Measurements from ENCODE around the gene SLC26A8.

The SLC26A8 gene

DNA sequence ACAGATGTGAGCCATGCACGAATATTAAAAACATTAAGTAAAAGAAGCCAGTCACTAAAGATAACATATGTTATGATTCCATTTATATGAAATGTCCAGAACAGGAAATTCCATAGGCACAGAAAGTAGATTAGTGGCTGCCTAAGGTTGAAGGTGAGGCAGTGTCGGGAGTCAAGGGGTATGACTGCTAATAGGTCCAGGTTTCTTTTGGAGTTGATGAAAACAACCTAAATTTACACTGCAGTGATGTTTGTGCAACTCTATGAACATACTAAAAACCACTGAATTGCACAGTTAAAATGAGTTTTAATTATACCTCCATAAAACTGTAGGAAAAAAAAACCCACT lies 118.0 kb downstream of the SLC26A8 start:
- no peak for DNase-seq

DNA sequence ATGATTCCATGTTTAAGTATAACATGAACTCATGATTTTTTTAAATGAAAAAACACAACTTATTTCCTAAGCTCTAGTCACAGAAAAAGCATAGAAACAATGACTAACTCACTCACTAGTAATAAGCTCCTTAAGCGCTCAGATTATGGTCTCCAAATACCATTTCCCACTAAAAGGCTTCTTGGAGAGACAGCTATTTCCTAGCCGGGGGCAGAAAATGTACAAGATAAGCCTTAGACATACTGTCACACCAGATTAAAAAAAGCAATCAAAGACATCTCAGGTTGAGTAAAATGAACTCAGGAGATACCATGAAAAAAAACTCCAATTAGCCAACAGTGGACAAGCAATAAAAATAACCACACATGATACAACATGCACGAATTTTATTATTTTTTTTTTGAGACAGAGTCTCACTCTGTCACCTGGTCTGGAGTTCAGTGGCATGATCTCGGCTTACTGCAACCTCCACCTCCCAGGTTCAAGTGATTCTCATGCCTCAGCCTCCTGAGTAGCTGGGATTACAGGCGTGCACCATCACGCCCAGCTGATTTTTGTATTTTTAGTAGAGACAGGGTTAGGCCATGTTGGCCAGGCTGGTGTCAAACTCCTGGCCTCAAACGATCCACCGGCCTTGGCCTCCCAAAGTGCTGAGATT lies 118.5 kb downstream of the SLC26A8 start:
- DNase-seq: no peak

DNA sequence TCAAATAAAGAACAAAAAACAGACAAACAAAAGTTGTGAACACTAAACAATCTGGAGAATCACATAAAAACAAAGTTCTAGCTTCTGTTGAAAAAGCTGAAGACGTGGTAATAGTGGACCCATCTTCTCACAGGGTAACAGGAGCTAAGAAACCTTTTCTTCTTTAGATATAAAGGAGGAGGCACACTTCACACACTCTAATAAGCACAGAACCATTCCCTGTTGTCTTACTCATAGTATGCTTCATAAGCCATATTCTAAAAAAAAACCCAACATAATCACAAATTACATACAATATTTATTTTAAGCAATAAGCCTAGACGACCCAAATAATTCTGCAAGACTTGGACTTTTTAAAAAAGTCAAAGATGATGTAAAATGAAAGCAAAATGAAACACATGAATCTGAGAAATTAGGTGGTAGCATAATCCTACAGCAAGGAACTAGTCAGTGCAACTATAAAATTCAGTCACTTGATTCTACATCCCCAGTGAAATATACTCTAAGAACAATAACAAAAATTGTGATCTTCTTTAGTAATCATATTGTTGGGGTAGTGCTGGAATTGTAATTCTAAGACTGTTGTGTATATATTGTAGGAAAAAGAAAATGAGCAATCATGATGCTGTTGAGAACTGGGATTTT lies 119.2 kb downstream of the SLC26A8 start:
- DNase-seq: no peak

DNA sequence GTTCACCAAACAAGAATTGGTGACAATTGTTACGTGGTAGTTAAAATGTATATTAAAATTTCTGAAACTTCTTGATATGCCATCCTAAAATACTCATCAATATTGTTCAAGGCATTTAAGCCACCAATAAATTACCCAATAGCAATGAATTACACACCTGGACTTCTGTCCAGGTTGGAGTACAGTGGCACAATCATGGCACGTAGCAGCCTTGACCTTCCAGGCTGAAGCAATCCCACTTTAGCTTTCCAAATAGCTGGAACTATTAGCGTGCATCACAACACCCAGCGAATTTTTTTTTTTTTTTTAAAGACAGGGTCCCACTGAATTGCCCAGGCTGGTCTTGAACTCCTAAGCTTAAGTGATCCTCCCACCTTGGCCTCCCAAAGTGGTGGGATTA lies 120.8 kb downstream of the SLC26A8 start:
- no peak for DNase-seq

DNA sequence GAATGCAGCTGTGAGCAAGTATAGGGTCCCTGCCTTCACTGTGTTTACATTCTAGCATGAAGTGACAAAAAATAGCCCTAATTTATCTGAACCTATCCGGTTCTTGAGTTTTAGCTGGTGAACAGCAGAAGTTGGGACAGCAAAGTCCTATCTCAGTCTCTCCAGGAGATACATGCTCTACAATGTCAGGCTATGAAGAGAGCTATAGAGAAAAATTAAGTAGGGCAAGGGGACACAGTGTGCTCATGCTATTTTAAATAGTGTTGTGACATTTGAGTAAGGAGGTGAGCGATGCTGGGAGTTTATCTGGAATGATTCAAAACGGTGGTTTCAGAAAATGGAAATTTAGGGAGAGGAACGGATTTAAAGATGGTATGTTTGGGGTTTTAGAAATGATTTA lies 124.0 kb downstream of the SLC26A8 start:
- DNase-seq: no peak

DNA sequence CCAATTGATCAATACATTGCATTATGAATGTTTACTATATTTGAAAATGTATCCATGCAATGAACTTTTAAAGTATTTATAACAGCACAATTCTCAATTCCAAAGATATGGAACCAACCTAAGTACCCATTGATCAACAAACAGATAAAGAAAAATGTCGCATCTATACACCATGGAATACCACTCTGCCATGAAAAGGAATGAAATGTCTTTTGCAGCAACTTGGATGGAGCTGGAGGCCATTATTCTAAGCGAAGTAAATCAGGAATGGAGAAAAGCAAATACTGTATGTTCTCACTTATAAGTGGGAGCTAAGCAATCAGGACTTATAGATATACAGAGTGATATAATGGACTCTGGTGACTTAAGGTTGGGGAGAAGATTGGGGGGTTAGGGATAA lies 126.4 kb downstream of the SLC26A8 start:
- no peak for DNase-seq

DNA sequence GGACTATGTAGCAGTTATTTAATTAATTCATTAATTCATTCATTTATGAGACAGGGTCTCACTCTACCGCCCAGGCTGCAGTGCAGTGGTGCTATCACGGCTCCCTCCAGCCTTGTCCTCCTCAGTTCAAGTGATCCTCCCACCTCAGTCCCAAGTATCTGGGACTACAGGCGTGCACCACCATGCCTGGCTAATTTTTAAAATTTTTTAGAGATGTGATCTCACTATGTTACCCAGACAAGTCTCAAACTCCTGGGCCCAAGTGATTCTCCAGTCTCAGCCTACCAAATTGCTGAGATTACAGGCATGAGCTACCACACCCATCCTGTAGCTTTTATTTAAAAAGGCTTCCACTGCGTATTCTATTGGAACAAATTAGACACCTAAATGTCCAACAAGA lies 127.0 kb downstream of the SLC26A8 start:
- DNase-seq: no peak

DNA sequence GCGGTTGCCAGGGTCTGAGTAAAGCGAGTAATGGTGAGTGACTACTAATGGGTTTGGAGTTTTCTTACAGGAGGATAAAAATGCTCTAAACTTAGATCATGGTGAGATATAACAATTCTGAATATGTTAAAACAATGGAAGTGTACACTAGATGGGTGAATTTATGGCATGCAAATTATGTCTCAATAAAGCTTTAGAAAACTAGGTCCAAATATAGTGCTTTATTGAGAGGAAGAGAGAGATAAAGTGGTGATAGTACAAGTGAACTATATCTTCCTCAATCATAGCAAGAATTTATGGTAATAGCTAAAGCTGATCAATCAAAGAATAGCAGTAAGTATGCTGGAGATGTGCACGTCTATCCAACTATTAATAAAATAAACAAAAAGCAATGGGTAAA lies 127.4 kb downstream of the SLC26A8 start:
- no peak for DNase-seq

DNA sequence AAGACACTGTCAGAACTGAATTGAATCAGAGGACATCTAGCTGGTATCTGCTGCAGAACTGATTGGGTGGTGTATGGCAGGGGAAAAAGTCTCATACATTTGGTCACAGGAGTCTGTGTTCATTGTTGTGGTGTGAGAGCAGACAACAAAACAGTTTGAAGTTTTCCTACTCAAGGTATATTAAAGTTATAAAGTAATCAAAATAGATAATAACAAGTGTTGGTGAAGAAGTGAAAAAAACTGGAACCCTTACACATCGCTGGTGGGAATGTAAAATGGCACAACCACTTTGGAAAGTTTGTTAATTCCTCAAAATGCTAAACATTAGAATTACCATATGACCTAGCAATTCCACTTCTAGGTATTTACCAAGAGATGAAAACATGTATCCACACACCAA lies 128.2 kb downstream of the SLC26A8 start:
- no peak for DNase-seq

DNA sequence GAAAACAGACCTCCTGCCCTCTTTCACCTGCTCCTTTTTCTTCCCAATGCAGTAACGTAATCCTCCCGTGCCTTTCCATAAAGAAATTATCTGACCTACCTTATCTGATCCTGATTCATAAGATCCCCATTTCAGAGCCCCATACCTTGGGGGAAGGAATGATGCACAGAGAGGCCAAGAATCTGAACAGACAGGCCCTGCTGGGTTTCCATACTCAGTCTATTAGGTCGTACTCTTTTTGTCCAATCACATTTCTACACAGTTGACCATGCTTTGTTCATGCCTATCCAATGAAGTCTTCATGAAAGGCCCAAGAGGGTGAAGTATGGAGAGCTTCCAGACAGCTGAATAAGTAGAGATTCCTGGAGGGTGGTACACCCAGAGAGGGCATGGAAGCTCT lies 128.9 kb downstream of the SLC26A8 start:
- DNase-seq: no peak

DNA sequence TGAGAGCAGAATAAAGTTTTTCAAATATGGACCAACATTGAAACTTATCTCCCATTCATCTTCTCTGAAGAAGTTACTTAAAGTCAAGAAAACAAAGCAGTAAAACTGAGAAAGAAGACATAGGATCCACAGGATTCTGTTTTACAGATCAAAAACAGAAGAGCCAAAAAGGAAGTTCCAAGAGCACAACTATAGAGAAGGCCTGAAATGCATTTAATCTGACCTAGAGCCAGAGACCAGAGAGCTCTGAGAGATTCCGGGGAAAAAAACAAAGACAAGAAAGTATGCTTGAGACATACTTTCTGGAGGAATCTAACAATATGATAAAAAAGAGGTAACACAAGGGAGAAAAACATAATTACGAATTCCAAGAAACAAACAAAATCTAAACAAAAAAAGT lies 129.7 kb downstream of the SLC26A8 start:
- no peak for DNase-seq

All from GDM1 (cell line).